H1 (cell line): ENCODE measurements around the gene RUNX1. TPM values are rescaled to one million over a fixed set of nuclear protein-coding genes. Genes with fewer than 3 reads are reported as not detected.

Source experiments
- CTCF ChIA-PET: fragments of 300-600 bp; sonication (Branson Sonifier 250); formaldehyde crosslinking; loops from one replicate; lab custom pipeline; 2021; ENCODE audit not compliant: partially characterized antibody; lab: Charles Lee
- POLR2A ChIA-PET: fragments of 300-600 bp; sonication (Branson Sonifier 250); formaldehyde crosslinking; loops from one replicate; lab custom pipeline; 2021; ENCODE audit warnings: inconsistent platforms; ENCODE audit not compliant: partially characterized antibody; lab: Charles Lee
- DNase-seq, 2 experiments: peaks; one replicate each; pipeline versions ENCODE4 v3.0.0 to v3.0.0-alpha.2; 2010 to 2022; ENCODE audit warnings: low spot score in 2 of 2, low read depth in 1 of 2, mixed read lengths in 1 of 2
- FAIRE-seq: peaks from 2 replicates; lab custom pipeline; 2011; peaks lifted over from hg19 to GRCh38; lab: Jason Lieb, UNC
- H2AFZ ChIP-seq: 2 replicates; pipeline ENCODE4 v1.8.1; 2012; ENCODE audit warnings: low read length, inconsistent platforms
- H2AK5ac ChIP-seq: 2 replicates; pipeline ENCODE4 v1.6.1; 2013; ENCODE audit warnings: low read depth, low read length
- H2BK120ac ChIP-seq: replicated peaks from 2 replicates; pipeline ENCODE3; 2013; ENCODE audit warnings: low read depth, low read length, inconsistent platforms
- H2BK12ac ChIP-seq: 2 replicates; pipeline ENCODE4 v1.6.1; 2013; ENCODE audit warnings: low read depth, low read length
- H2BK15ac ChIP-seq: 2 replicates; pipeline ENCODE4 v1.6.1; 2013; ENCODE audit warnings: low read length
- H2BK20ac ChIP-seq: 2 replicates; pipeline ENCODE4 v1.6.1; 2013; ENCODE audit warnings: low read length
- H2BK5ac ChIP-seq: 2 replicates; pipeline ENCODE4 v1.6.1; 2013; ENCODE audit warnings: low read depth, low read length
- H3K14ac ChIP-seq: 2 replicates; pipeline ENCODE4 v1.6.1; 2013; ENCODE audit warnings: inconsistent platforms; ENCODE audit not compliant: insufficient read length
- H3K18ac ChIP-seq: 2 replicates; pipeline ENCODE4 v1.6.1; 2013; ENCODE audit warnings: low read length; ENCODE audit errors: extremely low read depth
- H3K23ac ChIP-seq: 2 replicates; pipeline ENCODE4 v1.6.1; 2013; ENCODE audit warnings: inconsistent platforms; ENCODE audit not compliant: insufficient read length
- H3K23me2 ChIP-seq: 2 replicates; pipeline ENCODE4 v1.6.1; 2013; ENCODE audit warnings: low read depth, low read length
- H3K27ac ChIP-seq: 2 replicates; pipeline ENCODE4 v1.6.1; 2011; ENCODE audit warnings: low read depth, low read length, inconsistent platforms
- H3K27me3 ChIP-seq, 4 experiments: replicated peaks in 1 of 4; 1 replicate in 1 of 4; 2 replicates in 3 of 4; pipeline versions ENCODE4 v1.6.1 to v1.8.1; 2011 to 2013; ENCODE audit warnings: low read length in 3 of 4, mild to moderate bottlenecking in 3 of 4, inconsistent platforms in 2 of 4, mixed read lengths in 2 of 4, moderate library complexity in 1 of 4; ENCODE audit not compliant: control insufficient read depth in 3 of 4, insufficient read depth in 3 of 4; ENCODE audit errors: extremely low read depth in 1 of 4
- H3K36me3 ChIP-seq, 4 experiments: 2 replicates each; pipeline versions ENCODE4 v1.6.1 to v1.8.1; 2011 to 2013; ENCODE audit warnings: mild to moderate bottlenecking in 4 of 4, low read length in 3 of 4, moderate library complexity in 2 of 4, control low read depth in 1 of 4, inconsistent platforms in 1 of 4; ENCODE audit not compliant: insufficient read depth in 4 of 4, control insufficient read depth in 2 of 4
- H3K4ac ChIP-seq: replicated peaks from 2 replicates; pipeline ENCODE3; 2013; ENCODE audit warnings: low read length, low read depth, mixed read lengths, inconsistent platforms; ENCODE audit not compliant: insufficient read length
- H3K4me1 ChIP-seq, 4 experiments: replicated peaks in 1 of 4; 1 replicate in 1 of 4; 2 replicates in 3 of 4; pipeline versions ENCODE4 v1.6.1 to v1.8.1; 2011 to 2013; ENCODE audit warnings: low read length in 3 of 4, inconsistent platforms in 2 of 4, mixed read lengths in 1 of 4; ENCODE audit not compliant: insufficient read depth in 4 of 4, control insufficient read depth in 3 of 4
- H3K4me2 ChIP-seq, 2 experiments: 2 replicates each; pipeline versions ENCODE4 v1.6.1 to v1.8.1; 2011 to 2013; ENCODE audit warnings: low read depth in 2 of 2, low read length in 2 of 2, control low read depth in 1 of 2, inconsistent platforms in 1 of 2, mild to moderate bottlenecking in 1 of 2; ENCODE audit not compliant: insufficient read depth in 1 of 2
- H3K4me3 ChIP-seq, 4 experiments: fragments of 200-600, 300-600 bp in 1 of 4; sonication (generic), shearing (Covaris generic), sonication (Bioruptor Twin) in 1 of 4; 2 replicates each; pipeline versions ENCODE4 v1.5.1 to v1.8.1; 2011 to 2016; ENCODE audit warnings: low read length in 4 of 4, low read depth in 3 of 4, control low read depth in 2 of 4, inconsistent platforms in 2 of 4, mild to moderate bottlenecking in 2 of 4, mixed read lengths in 1 of 4, moderate library complexity in 1 of 4; ENCODE audit not compliant: insufficient read depth in 2 of 4; ENCODE audit errors: extremely low read depth in 1 of 4
- H3K56ac ChIP-seq: replicated peaks from 2 replicates; pipeline ENCODE3; 2013; ENCODE audit warnings: low read depth, mild to moderate bottlenecking, mixed read lengths, low read length, inconsistent platforms; ENCODE audit not compliant: insufficient read length
- H3K79me1 ChIP-seq: 2 replicates; pipeline ENCODE4 v1.6.1; 2013; ENCODE audit warnings: low read depth, low read length, control low read depth
- H3K79me2 ChIP-seq, 2 experiments: 2 replicates each; pipeline versions ENCODE4 v1.6.1 to v1.8.1; 2012 to 2013; ENCODE audit warnings: low read length in 2 of 2, mild to moderate bottlenecking in 2 of 2, inconsistent platforms in 1 of 2; ENCODE audit not compliant: insufficient read depth in 2 of 2, control insufficient read depth in 1 of 2
- H3K9ac ChIP-seq, 4 experiments: replicated peaks in 1 of 4; 1 replicate in 1 of 4; 2 replicates in 3 of 4; pipeline versions ENCODE4 v1.6.1 to v1.8.1; 2011 to 2013; ENCODE audit warnings: low read depth in 3 of 4, low read length in 3 of 4, control low read depth in 2 of 4, mild to moderate bottlenecking in 2 of 4, moderate library complexity in 2 of 4, inconsistent platforms in 1 of 4; ENCODE audit errors: extremely low read depth in 1 of 4
- H3K9me3 ChIP-seq, 2 experiments: 2 replicates each; pipeline versions ENCODE4 v1.6.1 to v1.8.1; 2012 to 2013; ENCODE audit warnings: mild to moderate bottlenecking in 2 of 2, moderate library complexity in 2 of 2, control low read depth in 1 of 2, inconsistent platforms in 1 of 2, low read depth in 1 of 2, low read length in 1 of 2, mixed read lengths in 1 of 2; ENCODE audit not compliant: insufficient read depth in 2 of 2
- H4K20me1 ChIP-seq, 2 experiments: replicated peaks in 1 of 2; 2 replicates each; pipeline versions ENCODE3 to v1.8.1; 2011 to 2013; ENCODE audit warnings: inconsistent platforms in 2 of 2, low read length in 2 of 2, mild to moderate bottlenecking in 1 of 2; ENCODE audit not compliant: insufficient read depth in 2 of 2, control insufficient read depth in 1 of 2
- H4K5ac ChIP-seq: 2 replicates; pipeline ENCODE4 v1.6.1; 2013; ENCODE audit warnings: low read length, low read depth, mixed read lengths, inconsistent platforms; ENCODE audit not compliant: insufficient read length
- H4K8ac ChIP-seq: 2 replicates; pipeline ENCODE4 v1.8.0; 2013; ENCODE audit warnings: mild to moderate bottlenecking, moderate library complexity, low read length, inconsistent platforms; ENCODE audit not compliant: insufficient read depth; ENCODE audit errors: extremely low read depth
- H4K91ac ChIP-seq: replicated peaks from 2 replicates; pipeline ENCODE3; 2013; ENCODE audit warnings: low read length, mixed read lengths, inconsistent platforms; ENCODE audit not compliant: insufficient read length
- CEBPB ChIP-seq: IDR thresholded peaks from 2 replicates; pipeline ENCODE4 v1.6.1; 2012; ENCODE audit warnings: low read depth, low read length
- E2F6 ChIP-seq: IDR thresholded peaks from 2 replicates; pipeline ENCODE4 v1.6.1; 2012; ENCODE audit warnings: inconsistent platforms
- FOSL1 ChIP-seq: IDR thresholded peaks from 2 replicates; pipeline ENCODE4 v1.6.1; 2011; ENCODE audit warnings: mild to moderate bottlenecking, low read depth, low read length, moderate library complexity; ENCODE audit not compliant: insufficient read depth
- GABPA ChIP-seq: IDR thresholded peaks from 2 replicates; pipeline ENCODE4 v1.6.1; 2011; ENCODE audit warnings: mild to moderate bottlenecking, low read length, moderate library complexity, borderline replicate concordance; ENCODE audit not compliant: insufficient read depth
- MAFK ChIP-seq: IDR thresholded peaks from 2 replicates; pipeline ENCODE4 v1.6.1; 2012; ENCODE audit warnings: low read depth, mild to moderate bottlenecking, improper control_type of control experiment, low read length
- NANOG ChIP-seq: IDR thresholded peaks from 2 replicates; pipeline ENCODE4 v1.6.1; 2011; ENCODE audit warnings: low read length, low read depth, mild to moderate bottlenecking, inconsistent platforms; ENCODE audit not compliant: insufficient read depth, poor library complexity, severe bottlenecking
- POLR2A ChIP-seq, 2 experiments: IDR thresholded peaks; 1 replicate in 1 of 2; 2 replicates in 1 of 2; pipeline ENCODE4 v1.6.1; 2011; ENCODE audit warnings: low read depth in 2 of 2, low read length in 2 of 2, mild to moderate bottlenecking in 2 of 2; ENCODE audit errors: control extremely low read depth in 1 of 2
- RAD21 ChIP-seq, 2 experiments: IDR thresholded peaks in 1 of 2; conservative IDR thresholded peaks in 1 of 2; 2 replicates each; pipeline ENCODE4 v1.6.1; 2011; ENCODE audit warnings: low read depth in 2 of 2, low read length in 2 of 2, improper control_type of control experiment in 1 of 2, inconsistent platforms in 1 of 2, mild to moderate bottlenecking in 1 of 2, moderate library complexity in 1 of 2
- TAF1 ChIP-seq: IDR thresholded peaks from 2 replicates; pipeline ENCODE4 v1.6.1; 2011; ENCODE audit warnings: mild to moderate bottlenecking, low read depth, low read length
- TEAD4 ChIP-seq: IDR thresholded peaks from 2 replicates; pipeline ENCODE4 v1.6.1; 2012; ENCODE audit warnings: low read depth, low read length, inconsistent platforms, mixed read lengths
- WGBS, 2 experiments: shearing (Covaris generic) in 1 of 2; methylation state at CpG; one replicate each; pipeline versions ENCODE4 v1.1.6 to v1.1.7; 2013 to 2015; ENCODE audit warnings: low lambda C conversion rate in 2 of 2, mixed read lengths in 2 of 2, inconsistent platforms in 1 of 2, low coverage in 1 of 2, missing lambda C conversion rate in 1 of 2; ENCODE audit not compliant: insufficient replicate concordance in 2 of 2, insufficient coverage in 1 of 2, insufficient read length in 1 of 2; ENCODE audit errors: extremely low coverage in 1 of 2, missing lambda C conversion rate in 1 of 2; 5-methylcytosine and 5-hydroxymethylcytosine counted together
- polyA plus RNA-seq, 7 experiments: library from polyadenylated mRNA; depleted of rRNA in 3 of 7; stranded (reverse) in 5 of 7; unstranded in 2 of 7; fragments of >200 nt in 5 of 7; fragments of 200-250 nt in 2 of 7; gene quantifications; 1 replicate in 5 of 7; 2 replicates in 1 of 7; 4 replicates in 1 of 7; pipeline versions ENCODE4 v1.2.1 to v1.2.3, GENCODE V29; 2011 to 2013; ENCODE audit warnings: missing spikeins in 2 of 7, mixed read lengths in 2 of 7
- total RNA-seq: library from RNA; stranded (reverse); fragmentation: NEBNext Ultra II Directional; extraction: Animal tissue kit (Norgen Biotek cat#: 25700); gene quantifications from 2 replicates; pipeline ENCODE4 v1.2.1, GENCODE V29; 2021

RUNX1 gene
- total and polyA plus RNA-seq, 2 of the 8 experiments (the other 6 are each of a cell fraction or from before 2014, with no cell fraction given): 0.20 to 0.60 TPM

- ChIA-PET CTCF (interaction anchor here (0.7 to 0.9 kb wide), 3 partner anchors 16 to 882 kb away, joined by 3 read pairs; no protein-coding TSS in a partner anchor), POLR2A (no interaction called here)
- no peak overlapping the region for H3K4me3 ChIP-seq
- H3K9me3 ChIP-seq: no peaks in the 10 kb centered on the region
- no peak overlapping the region for H2AFZ ChIP-seq
- no peak overlapping the region for H2BK120ac ChIP-seq
- 98% methylated on average over 4 of the region's 4 CpGs; no CpG with 5 or more reads in 1 of the 2 experiments for WGBS, 2 experiments
- H3K4me1 ChIP-seq: no peaks in the 10 kb centered on the region; a peak in 1 of 7 replicates
- H3K23me2 ChIP-seq: no peaks in the 10 kb centered on the region
- H4K91ac ChIP-seq: no peak overlapping the region
- no peaks in the 10 kb centered on the region for H3K79me1 ChIP-seq
- DNase-seq: no peak
- H3K56ac ChIP-seq: no peak overlapping the region
- no peaks in the 10 kb centered on the region for H3K27me3 ChIP-seq
- H3K36me3 ChIP-seq: no peaks in the 10 kb centered on the region
- no peak overlapping the region for H4K8ac ChIP-seq
- H3K18ac ChIP-seq: no peak overlapping the region
- no peak overlapping the region for H3K9ac ChIP-seq
- H2BK15ac ChIP-seq: no peak overlapping the region
- H3K4ac ChIP-seq: no peak overlapping the region
- H2BK5ac ChIP-seq: no peak overlapping the region
- no peaks in the 10 kb centered on the region for H4K20me1 ChIP-seq
- no peak overlapping the region for H3K4me2 ChIP-seq
- no peak overlapping the region for H2AK5ac ChIP-seq
- H3K79me2 ChIP-seq: no peaks in the 10 kb centered on the region
- no peak overlapping the region for H2BK20ac ChIP-seq
- TF ChIP-seq FOSL1: no peak
- TF ChIP-seq RAD21 (IDR thresholded peaks at IDR 0.05 in 1 of 2, conservative IDR thresholded peaks at IDR 0.05 in 1 of 2; ENCODE audit: low read depth in 2 of 2, low read length in 2 of 2): no peak
- TF ChIP-seq TEAD4: no peak
- no peak for TF ChIP-seq NANOG
- no peak for TF ChIP-seq E2F6
- no peak for TF ChIP-seq POLR2A (IDR thresholded peaks at IDR 0.05; ENCODE audit: control extremely low read depth in 1 of 2, low read depth in 2 of 2, low read length in 2 of 2)
- no peak for TF ChIP-seq TAF1
- TF ChIP-seq CEBPB: no peak
- TF ChIP-seq GABPA: no peak
- TF ChIP-seq MAFK: no peak
- no peak overlapping the region for H3K27ac ChIP-seq
- H2BK12ac ChIP-seq: no peak overlapping the region
- H3K14ac ChIP-seq: no peak overlapping the region
- no peak overlapping the region for H4K5ac ChIP-seq
- H3K23ac ChIP-seq: no peak overlapping the region
- no peak for FAIRE-seq
These were observed 98.1 kb downstream of the RUNX1 start for GRCh38 chr21:34950980-34951379.
